NK-92 (cell line): Measurements from ENCODE around the gene EIF2S3.

Experiments used
- DNase-seq: peaks from one replicate; lab custom pipeline; 2025; ENCODE audit not compliant: unreplicated experiment; lab: John Stamatoyannopoulos, UW

Gene EIF2S3

DNA sequence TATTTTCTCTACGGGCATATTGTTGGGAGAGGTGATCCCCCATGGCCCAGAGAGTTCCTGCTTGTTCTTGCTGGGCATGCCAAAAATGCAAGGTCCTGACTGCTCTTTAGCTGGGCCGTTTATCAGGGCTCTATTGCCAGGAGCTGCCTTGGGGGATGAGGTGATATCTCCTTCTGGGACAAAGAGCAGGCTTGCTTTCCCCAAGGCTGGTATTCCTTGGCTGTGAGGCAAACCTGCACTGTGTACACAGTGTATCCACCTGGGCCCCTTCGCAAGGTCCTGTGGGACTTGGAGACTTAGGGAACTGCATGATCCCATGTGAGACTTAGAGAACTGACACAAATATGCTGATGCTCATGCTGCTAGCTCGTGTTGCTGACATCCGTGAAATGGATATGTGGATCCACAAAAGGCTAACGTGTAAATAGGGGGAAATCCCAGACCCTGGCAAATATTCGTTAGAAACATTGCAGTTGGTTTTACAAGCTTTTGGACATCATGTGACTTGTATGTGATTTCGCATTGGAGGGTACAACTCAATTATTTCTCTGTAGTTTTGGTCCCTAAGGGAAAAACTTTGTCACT lies 70.4 kb downstream of the EIF2S3 start:
- no peak for DNase-seq
